Neural progenitor cell (in vitro differentiated cells): ENCODE data around the gene RAPGEF6. TPM values are rescaled to one million over a fixed set of nuclear protein-coding genes. Genes with fewer than 3 reads are reported as not detected.

Experiments
- DNase-seq: peaks from one replicate; pipeline ENCODE4 v3.0.0-alpha.2; 2016; ENCODE audit warnings: low spot score
- H2AFZ ChIP-seq: fragments of 200-600 bp; sonication (generic); replicated peaks from 2 replicates; pipeline ENCODE4 v1.6.1; 2016; ENCODE audit warnings: antibody characterized with exemption
- H3F3A ChIP-seq: fragments of 200-600 bp; sonication (generic); 2 replicates; pipeline ENCODE4 v1.6.1; 2016; ENCODE audit warnings: antibody characterized with exemption, low read depth
- H3K27ac ChIP-seq: fragments of 200-600 bp; sonication (generic); 2 replicates; pipeline ENCODE4 v1.5.1; 2016; ENCODE audit warnings: mild to moderate bottlenecking
- H3K27me3 ChIP-seq: fragments of 200-600 bp; sonication (generic); 2 replicates; pipeline ENCODE4 v1.6.1; 2016; ENCODE audit warnings: mild to moderate bottlenecking, moderate library complexity
- H3K36me3 ChIP-seq: fragments of 200-600 bp; sonication (generic); 2 replicates; pipeline ENCODE4 v1.5.1; 2016
- H3K4me1 ChIP-seq: fragments of 200-600 bp; sonication (generic); 2 replicates; pipeline ENCODE4 v1.6.1; 2016; ENCODE audit warnings: mixed run types
- H3K4me2 ChIP-seq: fragments of 200-600 bp; sonication (generic); 2 replicates; pipeline ENCODE4 v1.6.1; 2016
- H3K4me3 ChIP-seq: fragments of 200-600 bp; sonication (generic); 2 replicates; pipeline ENCODE4 v1.5.1; 2016
- H3K79me2 ChIP-seq: fragments of 200-600 bp; sonication (generic); 2 replicates; pipeline ENCODE4 v1.6.1; 2016; ENCODE audit warnings: low read depth
- H3K9ac ChIP-seq: fragments of 200-600 bp; sonication (generic); 2 replicates; pipeline ENCODE4 v1.6.1; 2016
- H3K9me3 ChIP-seq: fragments of 200-600 bp; sonication (generic); 2 replicates; pipeline ENCODE4 v1.5.1; 2016; ENCODE audit warnings: low read depth
- H4K20me1 ChIP-seq: fragments of 200-600 bp; sonication (generic); 2 replicates; pipeline ENCODE4 v1.6.1; 2016; ENCODE audit warnings: low read depth
- H3K27ac Mint-ChIP-seq: 3 replicates; pipeline ENCODE4 v1.8.0; 2021; ENCODE audit warnings: mixed read lengths
- H3K27me3 Mint-ChIP-seq: 2 replicates; pipeline ENCODE4 v1.8.0; 2022; ENCODE audit warnings: low read depth, mild to moderate bottlenecking, inconsistent platforms, moderate library complexity, mixed read lengths; ENCODE audit not compliant: insufficient read depth
- H3K36me3 Mint-ChIP-seq: 3 replicates; pipeline ENCODE4 v1.8.0; 2021; ENCODE audit warnings: mixed read lengths
- H3K4me1 Mint-ChIP-seq: 3 replicates; pipeline ENCODE4 v1.8.0; 2021; ENCODE audit warnings: mixed read lengths
- H3K4me3 Mint-ChIP-seq: 3 replicates; pipeline ENCODE4 v1.8.0; 2021; ENCODE audit warnings: mild to moderate bottlenecking, moderate library complexity, mixed read lengths
- H3K9me3 Mint-ChIP-seq: 3 replicates; pipeline ENCODE4 v1.8.0; 2020; ENCODE audit warnings: mixed read lengths
- EZH2 ChIP-seq: fragments of 200-600 bp; sonication (generic); IDR thresholded peaks from 2 replicates; pipeline ENCODE4 v1.6.1; 2017; ENCODE audit warnings: antibody characterized with exemption, mild to moderate bottlenecking, moderate library complexity
- EZH2phosphoT487 ChIP-seq: fragments of 200-600 bp; sonication (generic); IDR thresholded peaks from 2 replicates; pipeline ENCODE4 v1.6.1; 2017; ENCODE audit warnings: antibody characterized with exemption
- total RNA-seq: library from RNA; depleted of rRNA; stranded (reverse); fragments of >200 nt; gene quantifications from 2 replicates; pipeline ENCODE4 v1.2.3, GENCODE V29; 2015; ENCODE audit warnings: low replicate concordance
- TF ChIP-seq, protein P1 (sequence below): fragments of 200-600 bp; sonication (generic); IDR thresholded peaks from 2 replicates; pipeline ENCODE4 v1.5.1; 2017; ENCODE audit warnings: antibody characterized with exemption, mild to moderate bottlenecking

Gene RAPGEF6
- total RNA-seq, 1 donor from 2014 or later: 18.1 TPM

GRCh38 chr5:131430794-131431193, 204.2 kb downstream of the RAPGEF6 start:
- Mint-ChIP-seq H3K36me3 (peaks cover 30% of the 10 kb centered on the region), H3K27me3 (no peaks in the 10 kb centered on the region)

GRCh38 chr5:131426011-131426410, 209.0 kb downstream of the RAPGEF6 start:
- no peak for DNase-seq
- Histone ChIP-seq H3K27ac (no peak overlapping the region), H3K4me2 (no peak overlapping the region), H3K4me1 (no peaks in the 10 kb centered on the region), H3K79me2 (no peaks in the 10 kb centered on the region), H4K20me1 (no peaks in the 10 kb centered on the region), H3F3A (no peaks in the 10 kb centered on the region), H3K9ac (no peak overlapping the region), H2AFZ (no peak overlapping the region), H3K27me3 (no peaks in the 10 kb centered on the region), H3K4me3 (no peak overlapping the region), H3K9me3 (no peaks in the 10 kb centered on the region), H3K36me3 (no peaks in the 10 kb centered on the region)
- Mint-ChIP-seq H3K27ac (no peak overlapping the region), H3K4me3 (no peak overlapping the region), H3K9me3 (no peaks in the 10 kb centered on the region), H3K27me3 (no peaks in the 10 kb centered on the region), H3K36me3 (peaks cover 20% of the 10 kb centered on the region), H3K4me1 (no peaks in the 10 kb centered on the region)
- TF ChIP-seq, protein P1, sequence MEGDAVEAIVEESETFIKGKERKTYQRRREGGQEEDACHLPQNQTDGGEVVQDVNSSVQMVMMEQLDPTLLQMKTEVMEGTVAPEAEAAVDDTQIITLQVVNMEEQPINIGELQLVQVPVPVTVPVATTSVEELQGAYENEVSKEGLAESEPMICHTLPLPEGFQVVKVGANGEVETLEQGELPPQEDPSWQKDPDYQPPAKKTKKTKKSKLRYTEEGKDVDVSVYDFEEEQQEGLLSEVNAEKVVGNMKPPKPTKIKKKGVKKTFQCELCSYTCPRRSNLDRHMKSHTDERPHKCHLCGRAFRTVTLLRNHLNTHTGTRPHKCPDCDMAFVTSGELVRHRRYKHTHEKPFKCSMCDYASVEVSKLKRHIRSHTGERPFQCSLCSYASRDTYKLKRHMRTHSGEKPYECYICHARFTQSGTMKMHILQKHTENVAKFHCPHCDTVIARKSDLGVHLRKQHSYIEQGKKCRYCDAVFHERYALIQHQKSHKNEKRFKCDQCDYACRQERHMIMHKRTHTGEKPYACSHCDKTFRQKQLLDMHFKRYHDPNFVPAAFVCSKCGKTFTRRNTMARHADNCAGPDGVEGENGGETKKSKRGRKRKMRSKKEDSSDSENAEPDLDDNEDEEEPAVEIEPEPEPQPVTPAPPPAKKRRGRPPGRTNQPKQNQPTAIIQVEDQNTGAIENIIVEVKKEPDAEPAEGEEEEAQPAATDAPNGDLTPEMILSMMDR: no peak
- TF ChIP-seq EZH2phosphoT487: no peak
- no peak for TF ChIP-seq EZH2

More at GRCh38 chr5:131430794-131431193, 204.2 kb downstream of the RAPGEF6 start:
- no peak for DNase-seq
- no peak overlapping the region for H2AFZ ChIP-seq
- no peak overlapping the region for H3K27ac Mint-ChIP-seq
- H4K20me1 ChIP-seq: no peaks in the 10 kb centered on the region
- H3K4me3 Mint-ChIP-seq: no peak overlapping the region
- no peak for TF ChIP-seq EZH2phosphoT487
- no peak for TF ChIP-seq EZH2
- TF ChIP-seq, protein P1: no peak
- H3F3A ChIP-seq: no peaks in the 10 kb centered on the region
- no peaks in the 10 kb centered on the region for H3K27me3 ChIP-seq
- H3K9ac ChIP-seq: no peak overlapping the region
- H3K9me3 Mint-ChIP-seq: no peaks in the 10 kb centered on the region
- no peaks in the 10 kb centered on the region for H3K36me3 ChIP-seq
- no peaks in the 10 kb centered on the region for H3K79me2 ChIP-seq
- H3K27ac ChIP-seq: no peak overlapping the region
- H3K4me1 ChIP-seq: no peaks in the 10 kb centered on the region
- H3K9me3 ChIP-seq: no peaks in the 10 kb centered on the region
- no peak overlapping the region for H3K4me2 ChIP-seq
- no peaks in the 10 kb centered on the region for H3K4me1 Mint-ChIP-seq
- H3K4me3 ChIP-seq: no peak overlapping the region

DNA sequence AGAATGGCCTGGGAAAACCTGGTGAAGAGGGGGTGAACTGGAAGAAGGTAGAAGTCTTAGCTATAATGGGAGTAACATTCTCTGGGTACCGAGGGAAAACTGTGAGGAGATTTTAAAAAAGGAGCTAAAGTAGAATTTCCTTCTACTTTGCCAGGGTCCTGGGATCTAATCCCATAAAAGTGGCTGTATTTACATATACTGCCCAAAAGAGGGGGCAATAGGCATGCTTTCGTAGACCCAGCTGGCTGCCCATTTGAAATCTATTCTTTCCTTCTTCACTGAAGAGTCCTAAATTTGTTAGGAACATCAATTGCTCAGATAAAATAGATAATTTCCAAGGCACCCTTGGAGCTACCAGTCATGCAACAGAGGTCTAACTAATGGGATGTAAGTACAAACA, 212.0 kb downstream of the RAPGEF6 start:
- H3F3A ChIP-seq: no peaks in the 10 kb centered on the region
- no peak overlapping the region for H3K9ac ChIP-seq
- H2AFZ ChIP-seq: no peak overlapping the region
- H3K79me2 ChIP-seq: no peaks in the 10 kb centered on the region
- no peak overlapping the region for H3K4me2 ChIP-seq
- H3K9me3 ChIP-seq: no peaks in the 10 kb centered on the region
- no peaks in the 10 kb centered on the region for H3K4me1 ChIP-seq
- no peaks in the 10 kb centered on the region for H3K9me3 Mint-ChIP-seq
- no peaks in the 10 kb centered on the region for H4K20me1 ChIP-seq
- TF ChIP-seq EZH2phosphoT487 (no peak), EZH2 (no peak)
- TF ChIP-seq, protein P1: peak; percentile 69
- H3K4me1 Mint-ChIP-seq: no peaks in the 10 kb centered on the region
- no peak overlapping the region for H3K4me3 Mint-ChIP-seq
- no peaks in the 10 kb centered on the region for H3K27me3 Mint-ChIP-seq
- H3K4me3 ChIP-seq: no peak overlapping the region
- peaks cover 15% of the 10 kb centered on the region for H3K36me3 Mint-ChIP-seq
- peak; percentile 56 for DNase-seq
- H3K36me3 ChIP-seq: no peaks in the 10 kb centered on the region
- H3K27ac ChIP-seq: no peak overlapping the region
- peak overlapping the region; percentile 50 for H3K27ac Mint-ChIP-seq
- no peaks in the 10 kb centered on the region for H3K27me3 ChIP-seq

DNA sequence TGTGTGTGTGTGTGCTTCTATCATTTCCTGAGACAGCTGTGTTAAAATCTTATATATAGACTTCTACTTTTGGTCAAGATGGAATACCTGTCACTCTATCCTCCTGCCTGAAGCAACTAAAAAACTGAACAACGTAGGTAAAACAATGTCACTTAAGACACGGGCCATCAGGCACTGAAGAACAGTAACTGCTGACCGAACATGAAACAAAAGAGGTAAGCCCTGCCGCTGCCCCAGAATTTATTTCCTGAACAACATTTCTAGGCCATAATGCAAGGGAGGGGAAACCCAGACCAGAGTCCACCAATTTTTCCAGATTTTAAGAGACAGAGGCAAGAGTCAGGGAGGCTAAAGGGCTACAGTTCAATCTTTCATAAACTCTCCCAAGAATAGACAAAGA, 215.2 kb downstream of the RAPGEF6 start:
- no peaks in the 10 kb centered on the region for H3K4me1 ChIP-seq
- H3K4me3 Mint-ChIP-seq: no peak overlapping the region
- H3K27me3 ChIP-seq: no peaks in the 10 kb centered on the region
- TF ChIP-seq EZH2 (no peak), EZH2phosphoT487 (no peak)
- TF ChIP-seq, protein P1: no peak
- no peaks in the 10 kb centered on the region for H3K36me3 ChIP-seq
- H3K9me3 ChIP-seq: no peaks in the 10 kb centered on the region
- H3K9me3 Mint-ChIP-seq: no peaks in the 10 kb centered on the region
- no peak overlapping the region for H3K9ac ChIP-seq
- H3K79me2 ChIP-seq: no peaks in the 10 kb centered on the region
- DNase-seq: no peak
- H3F3A ChIP-seq: no peaks in the 10 kb centered on the region
- H3K4me1 Mint-ChIP-seq: no peaks in the 10 kb centered on the region
- H3K27ac Mint-ChIP-seq: no peak overlapping the region
- no peak overlapping the region for H2AFZ ChIP-seq
- no peak overlapping the region for H3K27ac ChIP-seq
- no peak overlapping the region for H3K4me3 ChIP-seq
- H3K27me3 Mint-ChIP-seq: no peaks in the 10 kb centered on the region
- H3K4me2 ChIP-seq: no peak overlapping the region
- H3K36me3 Mint-ChIP-seq: peaks cover 12% of the 10 kb centered on the region
- no peaks in the 10 kb centered on the region for H4K20me1 ChIP-seq
